Ovary (tissue), 3 donors: Measurements from ENCODE around the gene AAK1.

Source experiments
- POLR2A ChIP-seq: fragments of 450-650 bp; IDR thresholded peaks from one replicate; pipeline ENCODE4 v1.6.1; 2017; ENCODE audit warnings: antibody characterized with exemption, mild to moderate bottlenecking, moderate library complexity
- TF ChIP-seq, protein P1 (sequence below), 3 donors: fragments of 450-650 bp in 2 of 3; fragments of 200-600 bp in 1 of 3; IDR thresholded peaks; one replicate each; pipeline versions ENCODE4 v1.5.1 to v1.8.0; 2016 to 2022; ENCODE audit warnings: antibody characterized with exemption in 3 of 3, mild to moderate bottlenecking in 1 of 3
- donor health status: DM: no; HTN: no; CAD: no.

DNA sequence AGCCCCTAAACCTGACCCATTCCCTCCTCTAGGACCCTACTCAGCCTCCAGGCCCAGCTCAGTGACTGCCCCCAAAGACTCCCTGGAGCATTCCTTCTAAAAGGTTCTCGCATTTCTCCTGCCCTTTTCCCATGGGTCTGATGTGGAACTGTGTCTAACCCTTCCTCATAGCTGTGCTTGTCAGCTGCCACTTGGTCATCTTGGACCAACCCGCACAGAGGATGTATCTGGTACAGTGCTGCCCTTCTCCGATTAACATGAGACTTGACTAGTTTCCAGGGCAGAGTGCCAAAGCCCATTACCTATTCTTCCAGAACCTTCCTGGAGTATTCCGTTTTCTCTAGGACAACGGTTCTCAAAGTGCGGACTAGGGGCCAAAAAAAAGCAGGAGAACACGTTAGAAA, 205.8 kb downstream of the AAK1 start:
- no peak for TF ChIP-seq POLR2A
- TF ChIP-seq, protein P1, sequence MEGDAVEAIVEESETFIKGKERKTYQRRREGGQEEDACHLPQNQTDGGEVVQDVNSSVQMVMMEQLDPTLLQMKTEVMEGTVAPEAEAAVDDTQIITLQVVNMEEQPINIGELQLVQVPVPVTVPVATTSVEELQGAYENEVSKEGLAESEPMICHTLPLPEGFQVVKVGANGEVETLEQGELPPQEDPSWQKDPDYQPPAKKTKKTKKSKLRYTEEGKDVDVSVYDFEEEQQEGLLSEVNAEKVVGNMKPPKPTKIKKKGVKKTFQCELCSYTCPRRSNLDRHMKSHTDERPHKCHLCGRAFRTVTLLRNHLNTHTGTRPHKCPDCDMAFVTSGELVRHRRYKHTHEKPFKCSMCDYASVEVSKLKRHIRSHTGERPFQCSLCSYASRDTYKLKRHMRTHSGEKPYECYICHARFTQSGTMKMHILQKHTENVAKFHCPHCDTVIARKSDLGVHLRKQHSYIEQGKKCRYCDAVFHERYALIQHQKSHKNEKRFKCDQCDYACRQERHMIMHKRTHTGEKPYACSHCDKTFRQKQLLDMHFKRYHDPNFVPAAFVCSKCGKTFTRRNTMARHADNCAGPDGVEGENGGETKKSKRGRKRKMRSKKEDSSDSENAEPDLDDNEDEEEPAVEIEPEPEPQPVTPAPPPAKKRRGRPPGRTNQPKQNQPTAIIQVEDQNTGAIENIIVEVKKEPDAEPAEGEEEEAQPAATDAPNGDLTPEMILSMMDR (IDR thresholded peaks at IDR 0.05) = no peak
